Measurements from ENCODE around the gene ZMIZ1. TPM values are rescaled to one million over a fixed set of nuclear protein-coding genes. Genes with fewer than 3 reads are reported as not detected.

Gene ZMIZ1
- total and polyA plus RNA-seq, 12 donors, result 6.6 to 113 (median 55.1) TPM

DNA sequence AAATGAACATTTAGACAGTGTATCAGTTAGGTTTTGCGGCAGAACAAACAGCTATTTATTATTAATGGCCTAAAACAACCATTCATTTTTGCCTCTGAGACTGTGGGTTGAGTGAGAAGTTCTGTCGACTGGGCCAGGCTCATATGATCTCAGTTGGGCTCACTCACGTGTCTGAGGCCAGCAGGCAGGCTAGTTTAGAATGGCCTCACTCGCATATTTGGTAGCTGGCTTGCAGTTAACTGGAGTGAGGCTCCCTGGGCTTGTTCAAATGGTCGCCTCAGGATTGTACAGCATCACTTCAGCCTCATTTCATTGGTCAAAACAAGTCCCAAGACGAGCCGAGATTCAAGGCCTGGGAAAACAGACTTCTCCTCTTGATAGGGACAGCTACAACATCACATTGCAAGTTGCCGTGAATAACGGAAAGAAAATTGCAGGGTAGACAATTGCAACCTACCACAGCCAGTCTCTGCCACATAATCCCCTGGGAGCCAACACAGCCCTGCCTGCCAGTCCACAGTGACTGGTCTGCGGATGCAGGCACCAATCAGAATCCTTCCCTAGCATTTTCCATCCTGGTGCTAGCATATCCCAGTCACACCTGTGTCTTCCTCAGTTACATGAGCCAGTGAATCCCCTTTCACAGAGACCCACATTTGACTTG is 255.4 kb downstream of the ZMIZ1 start:
- TF ChIP-seq CTCF (IDR thresholded peaks at IDR 0.05) (no peak), POLR2A (IDR thresholded peaks at IDR 0.05) (no peak)
- Histone ChIP-seq H3K4me3 (no peak overlapping the region), H3K9me3 (replicated peaks in 1 of 3) (no peaks in the 10 kb centered on the region), H3K27ac (no peak overlapping the region), H3K27me3 (no peaks in the 10 kb centered on the region), H3K4me1 (replicated peaks in 1 of 2) (no peaks in the 10 kb centered on the region), H3K36me3 (replicated peaks in 1 of 2) (no peaks in the 10 kb centered on the region)
- intact Hi-C loops (cut with DNase I), result no loop called here
- no peak for DNase-seq
- WGBS, 4 donors, result 88 to 94% (median 90%) methylated on average over 9 to 10 of the region's 10 CpGs

- DNase-seq, result no peak
- no peak for TF ChIP-seq CTCF (IDR thresholded peaks at IDR 0.05)
- no peak for TF ChIP-seq POLR2A (IDR thresholded peaks at IDR 0.05)
- WGBS, 4 donors, result 80 to 90% (median 84%) methylated on average over 3 of the region's 3 CpGs
- H3K9me3 ChIP-seq (replicated peaks in 1 of 3), result no peaks in the 10 kb centered on the region
- intact Hi-C loops (cut with DNase I), result no loop called here
- H3K4me3 ChIP-seq, result no peak overlapping the region
- no peaks in the 10 kb centered on the region for H3K27me3 ChIP-seq
- no peaks in the 10 kb centered on the region for H3K36me3 ChIP-seq (replicated peaks in 1 of 2)
- H3K27ac ChIP-seq, result no peak overlapping the region
- no peaks in the 10 kb centered on the region for H3K4me1 ChIP-seq (replicated peaks in 1 of 2)
These were observed 257.8 kb downstream of the ZMIZ1 start for GRCh38 chr10:79326361-79327089.

DNA sequence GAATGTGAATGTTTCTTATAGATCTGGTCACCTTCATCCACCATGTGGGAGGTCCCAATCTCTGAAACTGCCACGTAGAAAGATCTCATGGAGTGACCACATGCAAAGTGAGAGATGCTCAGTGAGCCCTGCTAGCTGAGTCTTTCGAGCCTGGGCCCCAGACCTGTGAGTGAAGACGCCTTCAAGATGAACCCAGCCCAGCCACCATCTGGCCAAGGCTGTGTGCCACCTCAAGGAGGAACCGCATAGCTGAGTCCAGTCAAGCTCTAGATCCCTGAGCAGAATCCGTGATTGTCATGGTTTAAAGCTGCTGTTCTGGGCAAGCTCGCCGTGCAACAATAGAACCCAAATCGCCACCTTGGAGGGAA is 258.3 kb downstream of the ZMIZ1 start:
- no peaks in the 10 kb centered on the region for H3K4me1 ChIP-seq (replicated peaks in 1 of 2)
- H3K27me3 ChIP-seq, result no peaks in the 10 kb centered on the region
- no peak overlapping the region for H3K27ac ChIP-seq
- no peak overlapping the region for H3K4me3 ChIP-seq
- TF ChIP-seq POLR2A (IDR thresholded peaks at IDR 0.05) (no peak), CTCF (IDR thresholded peaks at IDR 0.05) (no peak)
- no peak for DNase-seq
- intact Hi-C loops (cut with DNase I), result no loop called here
- no peaks in the 10 kb centered on the region for H3K9me3 ChIP-seq (replicated peaks in 1 of 3)
- no peaks in the 10 kb centered on the region for H3K36me3 ChIP-seq (replicated peaks in 1 of 2)
- 88 to 95% (median 94%) methylated on average over 7 to 8 of the region's 8 CpGs for WGBS, 4 donors

DNA sequence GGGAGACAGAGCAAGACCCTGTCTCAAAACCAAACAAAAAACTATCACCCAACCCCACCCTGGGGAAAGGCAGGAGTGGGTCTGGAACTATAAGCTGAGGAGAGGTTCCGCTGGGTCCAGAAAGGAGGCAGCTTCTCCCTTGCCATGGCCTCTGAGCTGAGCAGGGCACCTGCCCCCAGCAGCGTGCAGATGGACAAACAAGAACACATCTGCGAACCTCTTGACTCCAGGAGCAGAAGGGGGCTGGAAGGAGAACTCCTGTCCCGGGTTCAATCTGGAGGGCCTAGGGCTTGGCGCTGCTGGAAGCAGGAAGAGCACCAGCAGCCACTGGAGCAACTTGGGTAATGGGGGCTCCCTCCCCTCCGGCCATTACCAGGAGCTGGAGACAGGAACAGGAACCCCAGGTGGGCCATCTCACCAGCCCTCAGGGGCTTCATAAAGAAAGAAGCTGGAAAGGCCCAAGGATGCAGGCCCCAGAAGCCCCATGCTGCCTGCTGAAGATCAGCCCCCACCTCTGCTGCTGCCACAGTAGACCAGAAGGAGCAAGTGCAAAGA is 259.5 kb downstream of the ZMIZ1 start:
- intact Hi-C loops (cut with DNase I), result no loop called here
- no peaks in the 10 kb centered on the region for H3K9me3 ChIP-seq (replicated peaks in 1 of 3)
- TF ChIP-seq CTCF (IDR thresholded peaks at IDR 0.05), result no peak
- no peak for TF ChIP-seq POLR2A (IDR thresholded peaks at IDR 0.05)
- H3K36me3 ChIP-seq (replicated peaks in 1 of 2), result no peaks in the 10 kb centered on the region
- DNase-seq, result no peak
- H3K4me3 ChIP-seq, result no peak overlapping the region
- no peak overlapping the region for H3K27ac ChIP-seq
- H3K27me3 ChIP-seq, result no peaks in the 10 kb centered on the region
- 90 to 100% (median 95%) methylated on average over 4 to 6 of the region's 6 CpGs for whole genome bisulfite sequencing, 4 donors
- H3K4me1 ChIP-seq (replicated peaks in 1 of 2), result no peaks in the 10 kb centered on the region

All from adrenal gland (tissue), 12 donors.